NOMO-1 (cell line): ENCODE measurements around the gene MINK1.
A peak's percentile ranks its signal among the peaks of the same experiment; 100 is the strongest.
"Not testable (repeated sequence)": the region's sequence is repeated elsewhere in the genome, so short reads cannot be mapped to it uniquely, and the experiment has no call there.

ENCODE experiments used
- DNase-seq, 2 experiments: peaks; one replicate each; lab custom pipeline; 2025; ENCODE audit not compliant: unreplicated experiment in 2 of 2; lab: John Stamatoyannopoulos, UW

The MINK1 gene

DNA sequence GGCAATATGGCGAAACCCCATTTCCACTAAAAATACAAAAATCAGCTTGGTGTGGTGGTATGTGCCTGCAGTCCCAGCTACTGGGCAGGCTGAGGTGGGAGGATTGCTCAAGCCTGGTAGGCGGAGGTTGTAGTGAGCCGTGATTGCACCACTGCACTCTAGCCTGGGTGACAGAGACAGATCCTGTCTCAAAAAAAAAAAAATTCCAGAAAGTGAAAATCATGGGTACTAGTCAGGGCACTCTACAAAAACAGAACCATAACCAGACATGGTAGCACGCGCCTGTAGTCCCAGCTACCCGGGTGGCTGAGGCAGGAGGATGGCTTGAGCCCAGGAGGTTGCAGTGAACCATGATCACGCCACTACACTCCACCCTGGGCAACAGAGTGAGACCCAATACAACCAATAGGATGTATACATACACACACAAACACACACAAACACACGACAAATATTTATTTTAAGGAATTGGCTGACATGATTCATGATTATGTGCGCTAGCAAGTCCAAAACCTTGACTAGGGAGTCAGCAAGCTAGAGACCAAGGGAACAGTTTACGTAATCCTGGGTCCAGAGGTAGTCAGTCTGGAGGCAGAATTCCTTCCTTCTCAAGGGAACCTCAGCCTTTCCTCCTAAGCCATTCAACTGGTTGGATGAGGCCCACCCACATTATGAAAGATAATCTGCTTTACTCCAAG is 87.4 kb downstream of the MINK1 start:
- DNase-seq: peak; percentile 38 to 68

DNA sequence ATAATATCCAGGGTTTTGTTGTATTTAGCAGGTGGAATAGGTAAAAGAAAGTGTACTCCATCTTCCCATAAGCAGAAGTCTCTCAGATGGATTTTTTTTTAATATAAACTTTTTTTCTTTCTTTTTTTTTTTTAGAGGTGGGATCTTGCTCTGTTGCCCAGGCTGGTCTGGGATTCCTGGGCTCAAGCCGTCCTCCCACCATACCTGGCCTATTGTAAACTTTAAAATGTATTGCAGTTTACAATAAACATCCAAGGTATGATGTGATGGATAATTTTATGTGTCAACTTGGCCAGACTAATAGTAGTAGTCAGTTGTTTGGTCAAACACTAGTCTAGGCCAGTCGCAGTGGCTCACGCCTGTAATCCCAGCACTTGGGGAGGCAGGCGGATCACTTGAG is 88.2 kb downstream of the MINK1 start:
- DNase-seq: no peak

DNA sequence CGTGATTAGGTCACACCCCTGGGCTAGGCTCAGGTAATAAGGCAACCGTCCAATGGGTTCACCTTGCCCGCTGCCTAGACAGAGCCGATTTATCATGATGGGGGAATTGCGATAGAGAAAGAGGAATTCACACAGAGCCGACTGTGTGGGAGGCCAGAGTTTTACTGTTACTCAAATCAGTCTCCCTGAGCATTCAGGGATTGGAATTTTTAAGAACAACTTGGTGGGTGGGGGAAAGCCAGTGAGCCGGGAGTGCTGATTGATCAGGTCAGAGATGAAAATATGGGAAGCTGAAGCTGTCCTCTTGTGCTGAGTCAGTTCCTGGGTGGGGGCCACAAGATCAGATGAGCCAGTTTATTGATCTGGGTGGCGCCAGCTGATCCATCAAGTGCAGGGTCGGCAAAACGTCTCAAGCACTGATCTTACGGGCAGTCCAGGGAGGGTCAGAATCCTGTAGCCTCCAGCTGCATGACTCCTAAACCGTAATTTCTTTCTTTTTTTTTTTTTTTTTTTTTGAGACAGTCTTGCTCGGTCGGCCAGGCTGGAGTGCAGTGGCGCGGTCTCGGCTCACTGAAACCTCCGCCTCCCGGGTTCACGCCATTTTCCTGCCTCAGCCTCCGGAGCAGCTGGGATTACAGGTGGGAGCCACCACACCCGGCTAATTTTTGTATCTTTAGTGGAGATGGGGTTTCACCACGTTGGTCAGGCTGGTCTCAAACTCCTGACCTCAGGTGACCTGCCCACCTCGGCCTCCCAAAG is 93.6 kb downstream of the MINK1 start:
- DNase-seq: not testable (repeated sequence)

DNA sequence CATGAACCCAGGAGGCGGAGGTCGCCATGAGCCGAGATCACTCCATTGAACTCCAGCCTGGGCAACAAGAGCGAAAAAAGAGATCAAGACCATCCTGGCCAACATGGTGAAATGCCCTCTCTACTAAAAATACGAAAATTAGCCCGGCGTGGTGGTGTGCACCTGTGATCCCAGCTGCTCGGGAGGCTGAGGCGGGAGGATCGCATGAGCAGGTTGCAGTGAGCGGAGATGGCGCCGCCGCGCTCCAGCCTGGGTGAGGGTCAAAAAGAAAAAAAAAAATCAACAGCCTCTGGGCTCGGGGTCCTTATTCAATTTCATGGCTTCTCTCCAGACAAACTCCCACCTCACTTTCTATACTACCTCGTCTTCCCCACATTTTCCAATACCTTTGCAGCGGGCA is 95.7 kb downstream of the MINK1 start:
- DNase-seq: no peak

DNA sequence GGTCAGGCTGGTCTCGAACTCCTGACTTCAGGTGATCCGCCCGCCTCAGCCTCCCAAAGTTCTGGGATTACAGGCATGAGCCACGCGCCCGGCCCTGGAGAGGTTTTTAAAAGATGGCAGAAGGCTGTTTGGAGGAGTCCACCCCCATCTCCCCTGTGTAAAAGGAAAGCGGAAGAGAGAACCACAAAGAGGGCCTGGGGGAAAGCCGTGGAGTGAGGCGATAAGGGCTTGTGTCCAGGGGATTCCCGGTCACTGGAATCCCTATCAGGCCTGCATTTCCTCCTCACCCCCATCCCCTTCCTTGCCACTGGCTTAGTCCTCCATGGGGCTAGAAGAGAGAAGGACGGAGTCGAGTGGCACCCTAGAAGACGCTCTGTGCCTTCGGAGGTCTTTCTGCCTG is 98.8 kb downstream of the MINK1 start, which contains the start of gene GP1BA:
Gene GP1BA (plus strand): TSS at position 315 of the 400 bp plus-strand sequence. CDS start 328 bp downstream, outside the sequence.
- DNase-seq: no peak

DNA sequence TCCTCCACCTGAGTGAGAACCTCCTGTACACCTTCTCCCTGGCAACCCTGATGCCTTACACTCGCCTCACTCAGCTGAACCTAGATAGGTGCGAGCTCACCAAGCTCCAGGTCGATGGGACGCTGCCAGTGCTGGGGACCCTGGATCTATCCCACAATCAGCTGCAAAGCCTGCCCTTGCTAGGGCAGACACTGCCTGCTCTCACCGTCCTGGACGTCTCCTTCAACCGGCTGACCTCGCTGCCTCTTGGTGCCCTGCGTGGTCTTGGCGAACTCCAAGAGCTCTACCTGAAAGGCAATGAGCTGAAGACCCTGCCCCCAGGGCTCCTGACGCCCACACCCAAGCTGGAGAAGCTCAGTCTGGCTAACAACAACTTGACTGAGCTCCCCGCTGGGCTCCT is 99.6 kb downstream of the MINK1 start:
- DNase-seq: no peak

DNA sequence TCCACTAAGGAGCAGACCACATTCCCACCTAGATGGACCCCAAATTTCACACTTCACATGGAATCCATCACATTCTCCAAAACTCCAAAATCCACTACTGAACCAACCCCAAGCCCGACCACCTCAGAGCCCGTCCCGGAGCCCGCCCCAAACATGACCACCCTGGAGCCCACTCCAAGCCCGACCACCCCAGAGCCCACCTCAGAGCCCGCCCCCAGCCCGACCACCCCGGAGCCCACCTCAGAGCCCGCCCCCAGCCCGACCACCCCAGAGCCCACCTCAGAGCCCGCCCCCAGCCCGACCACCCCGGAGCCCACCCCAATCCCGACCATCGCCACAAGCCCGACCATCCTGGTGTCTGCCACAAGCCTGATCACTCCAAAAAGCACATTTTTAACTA is 100.5 kb downstream of the MINK1 start:
- no peak for DNase-seq

DNA sequence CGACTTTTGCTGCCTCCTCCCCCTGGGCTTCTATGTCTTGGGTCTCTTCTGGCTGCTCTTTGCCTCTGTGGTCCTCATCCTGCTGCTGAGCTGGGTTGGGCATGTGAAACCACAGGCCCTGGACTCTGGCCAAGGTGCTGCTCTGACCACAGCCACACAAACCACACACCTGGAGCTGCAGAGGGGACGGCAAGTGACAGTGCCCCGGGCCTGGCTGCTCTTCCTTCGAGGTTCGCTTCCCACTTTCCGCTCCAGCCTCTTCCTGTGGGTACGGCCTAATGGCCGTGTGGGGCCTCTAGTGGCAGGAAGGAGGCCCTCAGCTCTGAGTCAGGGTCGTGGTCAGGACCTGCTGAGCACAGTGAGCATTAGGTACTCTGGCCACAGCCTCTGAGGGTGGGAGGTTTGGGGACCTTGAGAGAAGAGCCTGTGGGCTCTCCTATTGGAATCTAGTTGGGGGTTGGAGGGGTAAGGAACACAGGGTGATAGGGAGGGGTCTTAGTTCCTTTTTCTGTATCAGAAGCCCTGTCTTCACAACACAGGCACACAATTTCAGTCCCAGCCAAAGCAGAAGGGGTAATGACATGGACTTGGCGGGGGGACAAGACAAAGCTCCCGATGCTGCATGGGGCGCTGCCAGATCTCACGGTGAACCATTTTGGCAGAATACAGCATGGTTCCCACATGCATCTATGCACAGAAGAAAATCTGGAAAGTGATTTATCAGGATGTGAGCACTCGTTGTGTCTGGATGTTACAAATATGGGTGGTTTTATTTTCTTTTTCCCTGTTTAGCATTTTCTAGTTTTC is 101.2 kb downstream of the MINK1 start:
- peak; percentile 50 to 54 for DNase-seq

DNA sequence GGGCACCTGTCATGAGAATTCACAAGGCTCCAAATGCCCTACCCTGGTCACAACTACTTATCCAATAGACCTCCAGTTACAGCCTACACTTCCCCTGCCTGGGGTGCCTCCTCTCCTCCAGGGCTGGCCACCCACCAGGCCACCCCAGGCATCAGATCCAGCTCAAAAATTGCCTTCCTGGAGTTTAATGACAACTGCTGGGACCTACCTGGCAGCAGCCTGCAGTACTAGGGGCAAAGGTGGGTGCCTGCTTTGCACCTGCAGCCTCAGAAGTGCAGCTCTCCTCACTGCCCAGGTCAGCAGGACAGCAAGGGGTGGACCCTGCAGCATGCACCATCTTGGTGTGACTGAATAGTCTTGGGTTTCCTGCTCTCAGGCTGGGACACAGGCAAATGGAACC is 102.5 kb downstream of the MINK1 start:
- no peak for DNase-seq

DNA sequence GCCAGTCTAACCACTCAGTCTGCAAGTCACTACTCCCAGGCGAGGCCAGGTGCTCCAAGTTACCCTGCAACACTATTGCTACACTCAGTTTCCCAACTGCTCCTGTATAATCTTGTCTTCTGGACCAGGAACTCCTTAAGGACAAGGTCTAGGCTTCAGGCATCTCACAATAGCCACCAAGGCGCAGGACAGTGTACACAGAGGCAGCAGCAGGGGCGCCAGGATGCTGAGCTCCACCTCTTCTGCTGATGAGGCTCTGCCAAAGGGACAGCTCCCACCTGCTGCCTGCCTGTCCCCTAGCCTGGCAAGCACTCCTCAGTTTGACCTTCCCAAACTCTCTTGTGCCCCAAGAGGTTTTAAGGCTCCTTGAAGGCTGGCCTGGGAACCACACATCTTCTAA is 103.3 kb downstream of the MINK1 start:
- no peak for DNase-seq

DNA sequence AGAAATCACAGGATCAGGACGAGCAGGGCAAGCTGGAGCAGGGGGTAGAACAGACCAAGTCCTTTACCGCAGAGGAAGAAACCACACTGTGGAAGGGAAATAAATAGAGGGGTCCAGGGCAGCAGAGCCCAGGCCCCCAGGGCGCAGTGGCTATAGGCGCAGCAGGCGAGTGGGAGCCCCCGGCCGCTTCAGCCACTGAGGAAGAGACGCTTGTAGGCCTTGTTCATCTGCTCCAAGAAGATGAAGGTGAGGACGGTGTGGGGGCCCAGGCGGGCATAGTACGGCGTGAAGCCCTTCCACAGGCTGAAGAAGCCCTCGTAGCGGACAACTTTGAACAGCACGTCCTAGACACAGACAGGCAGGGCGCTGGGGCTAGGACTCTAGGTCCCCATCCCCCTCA is 104.4 kb downstream of the MINK1 start:
- no peak for DNase-seq

DNA sequence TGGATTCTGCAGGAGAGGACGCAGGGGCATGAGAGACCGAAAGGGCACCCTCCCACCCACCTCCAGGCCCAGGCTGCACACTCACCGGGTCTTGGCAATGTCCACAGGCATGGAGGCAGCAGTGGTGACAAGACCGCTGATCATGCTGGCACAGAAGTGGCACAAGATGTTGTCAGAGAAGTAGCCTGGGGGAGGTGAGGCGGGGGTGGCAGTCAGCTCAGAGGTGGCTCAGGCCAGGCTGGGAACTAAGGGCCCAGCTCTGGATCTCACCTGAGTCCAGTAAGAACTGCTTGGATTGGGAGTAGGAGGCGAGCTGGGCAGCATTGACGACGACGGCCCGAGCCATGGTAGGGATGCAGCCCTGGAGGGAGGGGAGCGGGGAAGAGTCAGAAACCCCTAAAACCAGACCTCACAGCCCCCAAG is 104.9 kb downstream of the MINK1 start:
- DNase-seq: no peak

DNA sequence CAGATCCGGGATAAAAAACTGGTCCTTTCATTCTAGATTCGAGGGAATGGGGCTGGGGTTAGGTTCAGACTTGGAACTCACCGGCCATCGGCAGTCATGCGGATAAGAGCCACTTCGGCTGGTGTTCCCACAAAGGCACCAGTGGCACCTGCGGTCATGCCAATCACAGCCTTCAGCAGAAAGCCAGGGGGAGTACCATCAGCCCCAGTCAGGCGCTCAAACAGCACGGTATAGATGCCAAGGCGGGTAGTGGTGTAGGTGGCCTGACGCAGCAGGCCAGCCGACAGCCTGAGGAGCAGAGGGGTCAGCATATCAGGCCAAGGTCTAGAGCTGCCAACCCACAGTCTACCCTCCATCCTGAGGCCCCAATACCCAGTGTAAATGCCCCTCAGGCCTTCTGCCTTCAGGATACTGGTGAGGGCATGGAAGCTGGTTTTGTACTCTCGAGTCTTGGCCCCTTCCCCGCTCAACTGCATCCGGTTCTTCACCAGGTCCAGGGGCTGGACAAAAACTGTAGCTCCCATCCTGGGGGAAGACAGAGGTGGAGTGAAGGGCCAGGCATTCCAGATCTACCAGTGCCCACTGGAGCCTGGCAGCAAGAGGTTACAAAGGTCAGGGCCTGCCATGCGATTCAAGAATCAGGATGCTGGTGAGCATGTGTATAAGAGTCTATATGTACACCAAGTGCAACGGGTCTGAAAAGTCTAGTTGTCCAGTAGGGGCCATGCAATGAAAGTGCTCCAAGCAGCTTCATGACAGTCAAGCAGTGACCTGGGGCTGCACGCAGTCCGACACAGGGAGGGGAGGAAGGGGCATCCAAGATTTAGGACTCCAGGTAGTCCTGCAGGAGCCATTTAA is 105.8 kb downstream of the MINK1 start:
- peak in 1 of 2 experiments; percentile 12 for DNase-seq

DNA sequence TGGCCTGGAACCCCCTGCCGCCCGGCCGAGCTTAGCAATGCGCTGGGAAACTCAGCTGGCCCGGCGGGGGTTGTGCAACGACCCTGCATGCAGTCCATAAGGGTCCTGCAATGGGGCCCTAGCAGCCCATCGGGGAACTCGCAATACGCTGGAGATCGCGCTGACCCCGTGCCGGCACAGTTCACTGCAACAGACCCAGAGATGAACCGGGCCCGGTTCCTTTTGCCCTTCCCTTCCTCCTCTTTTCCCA is 106.3 kb downstream of the MINK1 start:
- no peak for DNase-seq

DNA sequence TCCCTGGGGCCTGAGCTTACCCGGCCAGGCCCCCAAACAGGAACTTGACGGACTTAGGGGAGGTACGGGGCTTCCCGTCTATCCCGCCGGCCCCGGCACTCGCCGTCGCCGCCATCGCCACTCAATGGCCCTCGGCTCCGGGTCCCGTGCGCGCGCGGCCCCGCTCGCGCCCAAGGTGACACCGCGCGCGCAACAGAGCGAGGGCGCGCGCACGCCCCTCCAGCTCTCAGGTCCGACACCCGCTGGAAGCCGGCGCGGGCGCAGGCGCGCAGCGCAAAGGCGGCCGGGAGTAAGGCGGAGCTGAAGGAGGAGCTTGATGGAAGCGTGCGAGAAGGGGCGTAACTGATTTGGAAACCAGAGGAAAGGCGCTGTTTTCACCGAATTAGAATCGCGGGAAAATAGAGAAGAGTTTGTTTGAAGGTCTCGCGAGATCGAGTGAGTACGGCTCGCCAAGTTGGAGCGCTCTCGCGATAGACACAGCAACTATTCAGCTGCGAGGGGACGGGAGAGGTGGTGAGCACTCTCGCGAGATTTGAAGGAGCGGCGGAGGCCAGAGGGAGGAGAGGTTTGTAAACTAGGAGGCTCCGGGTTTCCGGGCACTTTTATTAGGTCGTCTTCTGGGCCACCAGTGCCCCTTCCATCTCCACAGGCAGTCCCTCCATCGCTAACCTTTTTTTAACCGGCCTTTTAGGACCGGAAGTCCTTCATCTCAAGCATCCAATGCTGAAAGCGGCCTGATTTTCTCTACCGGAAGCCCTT is 106.8 kb downstream of the MINK1 start, which contains the start of the genes RNF167 and SLC25A11:
Gene RNF167 (plus strand): TSS at position 473 of the 759 bp plus-strand sequence. CDS start 642 bp downstream, outside the sequence.
Gene SLC25A11 (minus strand): TSS at position 251 of the 759 bp plus-strand sequence. CDS start 136 bp downstream, at position 115.
- DNase-seq: peak; percentile 99

DNA sequence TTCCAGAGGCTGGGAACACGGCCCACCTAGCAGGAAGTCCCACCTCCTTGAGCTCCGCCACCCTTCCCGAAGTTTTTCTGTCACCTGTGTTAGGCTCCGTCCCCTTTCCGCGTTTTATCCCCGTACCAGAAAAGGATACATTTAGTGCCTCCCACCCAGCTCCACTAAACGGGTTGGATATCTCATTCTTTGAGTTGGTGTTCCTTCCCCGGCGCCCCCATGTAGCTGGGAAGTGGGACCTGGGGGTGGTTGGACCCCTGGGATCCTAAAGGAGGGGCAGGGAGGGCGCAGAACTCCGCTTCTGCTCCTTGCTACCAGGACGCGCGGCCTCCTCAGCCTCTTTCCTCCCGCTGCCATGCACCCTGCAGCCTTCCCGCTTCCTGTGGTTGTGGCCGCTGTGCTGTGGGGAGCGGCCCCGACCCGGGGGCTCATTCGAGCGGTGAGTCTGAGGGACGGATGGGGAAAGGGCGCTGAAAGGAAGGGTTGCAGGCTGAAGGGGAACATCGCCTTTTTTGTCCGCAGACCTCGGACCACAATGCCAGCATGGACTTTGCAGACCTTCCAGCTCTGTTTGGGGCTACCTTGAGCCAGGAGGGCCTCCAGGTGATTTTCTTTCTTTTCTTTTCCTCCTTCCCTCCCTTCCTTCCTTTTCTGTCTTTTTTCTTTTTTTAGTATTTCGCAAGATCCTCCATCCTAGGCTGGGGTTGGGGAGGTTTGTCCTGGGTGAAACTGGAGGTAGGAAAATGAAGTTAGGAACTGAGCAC is 107.6 kb downstream of the MINK1 start:
- DNase-seq: no peak

DNA sequence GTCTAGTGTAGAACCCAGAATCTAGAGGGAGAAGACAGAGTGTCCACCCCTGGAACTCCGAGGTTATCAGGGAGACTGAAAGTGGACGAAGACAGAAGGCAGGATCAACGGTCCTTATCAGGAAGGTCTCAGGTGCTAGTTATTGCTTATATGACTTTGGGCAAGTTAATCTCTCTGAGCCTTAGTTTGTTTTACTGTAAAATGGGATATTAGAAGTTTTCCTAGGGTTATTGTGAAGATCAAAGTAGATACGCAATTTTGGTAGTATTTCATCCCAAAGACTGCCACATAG is 108.1 kb downstream of the MINK1 start:
- no peak for DNase-seq

DNA sequence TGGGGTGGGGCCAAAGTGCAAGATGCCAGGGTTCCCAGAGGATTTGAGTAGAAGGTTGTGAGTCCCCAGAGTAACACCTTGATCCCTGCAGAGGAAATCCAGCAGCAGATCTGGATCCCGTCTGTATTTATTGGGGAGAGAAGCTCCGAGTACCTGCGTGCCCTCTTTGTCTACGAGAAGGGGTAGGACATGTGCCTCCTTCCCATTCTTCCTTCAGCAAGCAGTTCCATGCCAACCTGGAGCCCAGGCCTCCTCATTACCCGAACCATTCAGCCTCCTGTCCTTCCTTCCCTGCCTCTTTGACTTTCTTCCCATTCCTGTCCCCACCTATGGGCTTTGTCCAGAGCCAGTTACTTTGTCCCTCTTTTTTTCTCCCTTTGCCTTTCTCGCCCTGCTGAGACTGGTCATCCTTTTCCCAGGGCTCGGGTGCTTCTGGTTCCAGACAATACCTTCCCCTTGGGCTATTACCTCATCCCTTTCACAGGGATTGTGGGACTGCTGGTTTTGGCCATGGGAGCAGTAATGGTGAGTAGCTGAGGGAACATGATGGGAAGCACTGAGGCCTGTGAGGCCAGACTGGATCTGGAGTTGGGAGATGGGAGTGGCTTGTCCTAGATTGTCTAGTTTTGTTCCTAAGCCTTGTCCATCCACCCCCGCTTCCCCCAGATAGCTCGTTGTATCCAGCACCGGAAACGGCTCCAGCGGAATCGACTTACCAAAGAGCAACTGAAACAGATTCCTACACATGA is 109.8 kb downstream of the MINK1 start:
- no peak for DNase-seq

DNA sequence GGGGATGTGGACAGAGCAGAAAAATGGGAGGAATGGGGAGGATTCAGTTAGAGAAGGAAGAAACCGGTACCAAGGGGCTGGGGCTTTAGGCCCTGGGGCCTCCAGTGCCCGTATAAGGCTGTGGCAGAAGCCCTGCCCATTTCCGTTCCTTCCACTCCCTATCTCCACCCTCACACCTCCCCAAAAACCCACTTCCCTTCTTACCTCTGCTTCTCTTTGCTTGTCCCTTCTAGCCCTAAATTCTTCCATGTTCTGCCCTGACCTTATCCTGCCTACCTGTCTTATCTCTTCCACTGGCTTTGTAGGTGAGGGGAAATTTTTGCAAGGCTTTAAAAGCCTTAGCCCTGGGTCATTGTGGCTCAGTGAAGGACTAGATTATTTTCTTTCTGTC is 111.0 kb downstream of the MINK1 start:
- peak; percentile 84 to 89 for DNase-seq
